Smooth muscle cell (in vitro differentiated cells): ENCODE data around the gene USP21. TPM values are rescaled to one million over a fixed set of nuclear protein-coding genes. Genes with fewer than 3 reads are reported as not detected.
A peak's percentile ranks its signal among the peaks of the same experiment; 100 is the strongest.

Experiments used
- DNase-seq: peaks from one replicate; lab custom pipeline; 2025; ENCODE audit not compliant: unreplicated experiment; lab: John Stamatoyannopoulos, UW
- H2AFZ ChIP-seq: fragments of 200-600 bp; sonication (generic); 2 replicates; pipeline ENCODE4 v1.6.0; 2016; ENCODE audit warnings: antibody characterized with exemption, low read depth, mild to moderate bottlenecking
- H3F3A ChIP-seq: fragments of 200-600 bp; sonication (generic); 2 replicates; pipeline ENCODE4 v1.6.0; 2017; ENCODE audit warnings: antibody characterized with exemption, low read depth
- H3K27ac ChIP-seq: fragments of 200-600 bp; sonication (generic); 2 replicates; pipeline ENCODE4 v1.5.1; 2016; ENCODE audit warnings: low read depth, mild to moderate bottlenecking
- H3K27me3 ChIP-seq: fragments of 200-600 bp; sonication (generic); 2 replicates; pipeline ENCODE4 v1.6.1; 2016; ENCODE audit warnings: low read depth, mild to moderate bottlenecking
- H3K36me3 ChIP-seq: fragments of 200-600 bp; sonication (generic); 2 replicates; pipeline ENCODE4 v1.5.1; 2016; ENCODE audit warnings: low read depth
- H3K4me1 ChIP-seq: fragments of 200-600 bp; sonication (generic); 2 replicates; pipeline ENCODE4 v1.5.1; 2016; ENCODE audit warnings: low read depth
- H3K4me2 ChIP-seq: fragments of 200-600 bp; sonication (generic); 2 replicates; pipeline ENCODE4 v1.6.0; 2016; ENCODE audit warnings: mild to moderate bottlenecking
- H3K4me3 ChIP-seq: fragments of 200-600 bp; sonication (generic); 2 replicates; pipeline ENCODE4 v1.5.1; 2016; ENCODE audit warnings: mild to moderate bottlenecking
- H3K79me2 ChIP-seq: fragments of 200-600 bp; sonication (generic); 2 replicates; pipeline ENCODE4 v1.6.0; 2016; ENCODE audit warnings: low read depth, mild to moderate bottlenecking
- H3K9ac ChIP-seq: fragments of 200-600 bp; sonication (generic); 2 replicates; pipeline ENCODE4 v1.6.0; 2016; ENCODE audit warnings: low read depth
- H3K9me3 ChIP-seq: fragments of 200-600 bp; sonication (generic); replicated peaks from 2 replicates; pipeline ENCODE4 v1.5.1; 2016; ENCODE audit warnings: low read depth
- H4K20me1 ChIP-seq: fragments of 200-600 bp; sonication (generic); 2 replicates; pipeline ENCODE4 v1.6.0; 2016; ENCODE audit warnings: low read depth
- CTCF ChIP-seq: fragments of 200-600 bp; sonication (generic); IDR thresholded peaks from 2 replicates; pipeline ENCODE4 v1.5.1; 2017; ENCODE audit warnings: borderline replicate concordance, mild to moderate bottlenecking, antibody characterized with exemption; ENCODE audit not compliant: insufficient read depth, poor library complexity, severe bottlenecking
- WGBS: methylation state at CpG from one replicate; pipeline ENCODE4 v1.1.7; 2016; ENCODE audit warnings: low lambda C conversion rate; 5-methylcytosine and 5-hydroxymethylcytosine counted together
- polyA plus RNA-seq: library from polyadenylated mRNA; unstranded; fragments of >200 nt; fragmentation: Nextera tagmentation; extraction: Ambion mirVana; gene quantifications from 2 replicates; pipeline ENCODE4 v1.2.1, GENCODE V29; 2016
- total RNA-seq: library from RNA; depleted of rRNA; stranded (reverse); fragments of >200 nt; gene quantifications from 2 replicates; pipeline ENCODE4 v1.2.3, GENCODE V29; 2014

USP21 gene
- total and polyA plus RNA-seq, 2 experiments from 2014 or later, result 10.7 to 25.4 TPM

- H3K4me1 ChIP-seq, result peaks cover 10% of the 10 kb centered on the region
- no peak for TF ChIP-seq CTCF
- DNase-seq, result no peak
- no peaks in the 10 kb centered on the region for H3K27me3 ChIP-seq
- H3K79me2 ChIP-seq, result no peaks in the 10 kb centered on the region
- H3K27ac ChIP-seq, result no peak overlapping the region
- H3K9ac ChIP-seq, result no peak overlapping the region
- no peak overlapping the region for H3K4me3 ChIP-seq
- no peak overlapping the region for H3K4me2 ChIP-seq
- no peaks in the 10 kb centered on the region for H3K9me3 ChIP-seq
- WGBS, result 98% methylated on average over 5 of the region's 5 CpGs
- no peaks in the 10 kb centered on the region for H4K20me1 ChIP-seq
- no peaks in the 10 kb centered on the region for H3K36me3 ChIP-seq
- peaks cover 10% of the 10 kb centered on the region for H3F3A ChIP-seq
- no peak overlapping the region for H2AFZ ChIP-seq
Measured at GRCh38 chr1:161161652-161162051, 2.4 kb downstream of the USP21 start.

- H3K9ac ChIP-seq, result no peak overlapping the region
Measured at GRCh38 chr1:161162052-161162451, 2.8 kb downstream of the USP21 start.

GRCh38 chr1:161162806-161163205 lies 3.5 kb downstream of the USP21 start:
- Histone ChIP-seq H3K4me3 (no peak overlapping the region), H3K9ac (no peak overlapping the region), H3F3A (peaks cover 10% of the 10 kb centered on the region), H3K4me2 (no peak overlapping the region), H3K4me1 (peaks cover 15% of the 10 kb centered on the region), H3K36me3 (no peaks in the 10 kb centered on the region), H4K20me1 (no peaks in the 10 kb centered on the region), H3K9me3 (no peaks in the 10 kb centered on the region), H3K79me2 (no peaks in the 10 kb centered on the region), H3K27ac (no peak overlapping the region), H2AFZ (no peak overlapping the region), H3K27me3 (no peaks in the 10 kb centered on the region)
- 96% methylated on average over 10 of the region's 10 CpGs for WGBS
- no peak for TF ChIP-seq CTCF
- DNase-seq, result no peak

More at GRCh38 chr1:161162052-161162451, 2.8 kb downstream of the USP21 start:
- no peak for DNase-seq
- Histone ChIP-seq H3K36me3 (no peaks in the 10 kb centered on the region), H3K4me1 (peaks cover 11% of the 10 kb centered on the region), H3F3A (peaks cover 10% of the 10 kb centered on the region), H3K27me3 (no peaks in the 10 kb centered on the region), H3K9me3 (no peaks in the 10 kb centered on the region), H3K4me2 (no peak overlapping the region), H3K79me2 (no peaks in the 10 kb centered on the region), H4K20me1 (no peaks in the 10 kb centered on the region), H3K27ac (no peak overlapping the region), H3K4me3 (no peak overlapping the region), H2AFZ (no peak overlapping the region)
- no peak for TF ChIP-seq CTCF
- 64% methylated on average over 7 of the region's 7 CpGs for WGBS

GRCh38 chr1:161163793-161164192 lies 4.5 kb downstream of the USP21 start:
- H3K36me3 ChIP-seq, result no peaks in the 10 kb centered on the region
- no peaks in the 10 kb centered on the region for H4K20me1 ChIP-seq
- H3K4me2 ChIP-seq, result no peak overlapping the region
- DNase-seq, result no peak
- no peak overlapping the region for H3K9ac ChIP-seq
- H3K27ac ChIP-seq, result peak overlapping the region; percentile 99
- H3K79me2 ChIP-seq, result no peaks in the 10 kb centered on the region
- H3K4me3 ChIP-seq, result no peak overlapping the region
- no peaks in the 10 kb centered on the region for H3K9me3 ChIP-seq
- WGBS, result 94% methylated on average over 5 of the region's 5 CpGs
- peaks cover 10% of the 10 kb centered on the region for H3F3A ChIP-seq
- no peaks in the 10 kb centered on the region for H3K27me3 ChIP-seq
- peaks cover 15% of the 10 kb centered on the region for H3K4me1 ChIP-seq
- H2AFZ ChIP-seq, result no peak overlapping the region
- no peak for TF ChIP-seq CTCF
